Iris pigment epithelial cell (primary cell): Measurements from ENCODE around the gene HOXC11.
A peak's percentile ranks its signal among the peaks of the same experiment; 100 is the strongest.

Source experiments
- DNase-seq: peaks from one replicate; pipeline ENCODE4 v3.0.0-alpha.2; 2011; ENCODE audit warnings: low read depth

HOXC11 gene

DNA sequence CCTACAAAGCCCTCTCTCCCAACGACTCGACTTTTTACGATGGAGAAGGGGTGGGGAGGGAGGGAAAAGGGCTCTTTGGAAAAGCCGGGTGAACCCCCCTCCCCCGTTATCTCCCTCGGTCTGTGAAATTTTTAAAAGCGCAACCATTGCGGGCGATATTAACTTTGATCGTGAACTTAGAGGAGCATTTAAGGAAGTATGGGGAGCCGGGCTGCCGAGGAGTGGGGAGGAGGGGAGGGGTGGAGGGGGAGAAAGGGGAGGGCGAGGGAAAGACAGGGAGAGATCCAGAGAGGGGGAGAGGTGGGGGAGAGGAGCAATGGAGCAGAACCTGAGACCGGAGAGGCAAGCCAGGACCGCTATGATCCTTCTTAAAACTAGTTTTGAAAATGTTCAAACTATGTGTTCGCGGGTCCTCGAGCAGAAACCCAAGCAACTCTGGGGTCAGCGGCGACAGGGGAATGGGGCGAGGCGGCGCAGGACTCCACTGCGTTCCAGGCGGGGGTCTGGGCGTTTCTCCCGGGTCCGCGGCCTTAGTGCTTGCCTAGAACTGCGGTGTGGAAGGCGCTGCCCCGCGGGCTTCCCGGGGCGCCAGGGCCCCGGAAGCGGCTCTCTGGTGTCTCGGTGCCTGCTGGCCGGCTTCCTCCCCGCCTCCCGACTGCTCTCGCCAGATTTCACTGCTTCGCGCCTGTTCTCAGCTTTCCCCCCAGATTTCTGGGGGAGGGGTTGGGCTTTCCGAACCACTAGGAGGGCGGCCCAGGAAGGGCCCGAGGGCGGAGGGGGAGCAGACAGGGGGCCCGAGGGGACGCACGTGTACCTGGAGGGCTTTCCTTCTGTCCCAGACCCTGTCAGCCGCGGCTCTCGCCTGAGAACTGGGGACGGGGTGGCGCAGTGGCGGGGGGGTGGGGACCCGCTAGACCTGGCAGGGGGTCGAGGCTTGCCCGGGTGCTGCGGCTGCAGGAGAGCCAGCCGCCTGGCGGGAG, 1.4 kb downstream of the HOXC11 start, which contains the start of gene HOTAIR:
HOTAIR (minus strand) TSS at position 871 of the 980 bp plus-strand sequence.
- DNase-seq: no peak

DNA sequence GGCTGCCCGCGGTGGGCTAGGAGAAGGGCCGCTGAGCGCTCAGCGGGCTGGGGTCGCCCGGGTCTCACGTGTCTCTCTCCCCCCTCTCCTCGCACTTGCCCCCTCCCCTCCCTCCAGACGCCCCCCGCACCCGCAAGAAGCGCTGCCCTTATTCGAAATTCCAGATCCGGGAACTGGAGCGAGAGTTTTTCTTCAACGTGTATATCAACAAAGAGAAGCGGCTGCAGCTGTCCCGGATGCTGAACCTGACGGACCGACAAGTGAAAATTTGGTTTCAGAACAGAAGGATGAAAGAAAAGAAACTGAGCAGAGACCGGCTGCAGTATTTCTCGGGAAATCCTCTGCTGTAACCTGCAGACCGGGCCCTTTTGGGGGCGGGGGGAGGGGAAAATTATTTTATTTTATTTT, 2.1 kb downstream of the HOXC11 start:
- DNase-seq: no peak

GRCh38 chr12:53975479-53976152, 2.7 kb downstream of the HOXC11 start:
- DNase-seq: no peak

- no peak for DNase-seq
Observed at GRCh38 chr12:53976172-53976822, 3.4 kb downstream of the HOXC11 start.

GRCh38 chr12:53976823-53977595, 4.1 kb downstream of the HOXC11 start:
- no peak for DNase-seq

GRCh38 chr12:53977596-53978445, 4.9 kb downstream of the HOXC11 start:
- DNase-seq: no peak

DNA sequence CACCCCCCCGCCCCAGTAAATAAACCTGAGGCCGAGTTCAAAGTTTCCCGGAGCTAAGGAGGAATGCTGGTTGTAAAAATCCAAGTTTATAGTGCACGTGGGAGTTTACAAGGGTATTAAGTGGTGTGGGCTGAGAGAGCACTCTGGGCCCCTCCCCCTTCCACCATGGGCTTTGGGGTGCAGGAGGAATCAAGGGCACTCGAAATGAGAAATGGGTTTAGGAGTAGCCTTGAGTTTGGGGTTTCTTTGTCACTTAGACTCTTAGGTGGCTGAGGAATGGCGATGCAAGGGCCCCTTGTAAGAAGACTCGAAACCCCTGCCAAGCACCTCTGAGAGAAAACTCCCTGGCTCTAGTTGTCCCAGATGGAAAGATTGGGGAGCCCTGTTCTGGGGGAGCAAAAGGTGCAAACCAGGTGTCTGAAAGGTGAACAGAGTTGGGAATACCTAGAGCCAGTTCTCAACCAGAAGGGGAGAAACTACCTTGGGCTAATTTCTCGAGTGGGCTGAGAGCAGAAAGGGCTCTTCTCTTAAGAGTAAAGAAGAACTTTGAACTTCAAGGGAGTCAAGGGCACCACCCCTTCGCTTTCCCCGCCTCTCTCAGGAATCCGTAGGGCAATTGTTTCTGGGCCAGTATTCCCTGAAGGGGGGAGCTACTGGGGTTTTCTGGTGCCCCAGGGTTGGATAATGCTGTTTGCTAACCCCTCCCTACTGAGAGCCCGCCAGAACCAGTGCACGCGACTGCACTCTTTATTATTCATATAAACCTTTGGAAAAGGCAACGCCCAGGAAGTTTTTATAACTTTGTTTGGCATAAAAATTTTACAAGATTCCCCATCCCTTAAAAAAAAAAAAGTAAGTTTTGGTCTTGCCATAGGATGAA, 5.8 kb downstream of the HOXC11 start:
- no peak for DNase-seq

GRCh38 chr12:53980104-53980801, 7.3 kb downstream of the HOXC11 start:
- DNase-seq: no peak

DNA sequence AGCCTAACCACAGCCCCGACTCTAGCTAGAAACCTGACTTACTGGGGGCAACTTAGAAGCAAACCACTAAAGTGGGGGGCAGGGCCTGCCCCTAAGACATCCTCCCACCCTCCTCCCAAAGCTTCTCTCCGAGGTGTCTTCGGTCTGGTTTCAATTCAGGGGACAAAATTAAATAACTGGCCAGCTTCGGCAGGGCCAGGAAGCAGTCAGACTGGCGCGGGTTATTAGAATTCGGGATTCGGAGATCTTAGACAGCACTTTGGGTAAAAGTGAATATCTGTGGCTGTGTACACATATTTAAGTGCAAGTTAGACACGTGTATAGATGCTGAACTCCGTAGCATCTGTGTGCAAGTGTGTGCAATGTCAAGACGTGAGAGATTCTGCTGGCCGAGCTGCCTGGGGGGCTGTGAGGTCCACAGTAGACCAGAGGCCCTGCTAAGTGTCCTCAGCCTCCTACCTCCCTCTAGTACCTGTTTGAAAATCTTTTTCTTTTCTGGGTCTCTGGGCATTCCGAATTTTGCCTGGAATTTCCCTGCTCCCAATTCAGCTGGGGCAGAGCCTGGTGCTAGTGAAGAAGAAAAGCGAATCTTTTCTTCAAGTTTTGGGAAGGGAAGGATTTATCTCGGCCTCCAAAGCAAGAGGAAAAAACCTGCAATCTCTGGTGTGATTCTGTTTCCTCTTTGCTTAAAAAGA, 8.0 kb downstream of the HOXC11 start:
- no peak for DNase-seq

DNA sequence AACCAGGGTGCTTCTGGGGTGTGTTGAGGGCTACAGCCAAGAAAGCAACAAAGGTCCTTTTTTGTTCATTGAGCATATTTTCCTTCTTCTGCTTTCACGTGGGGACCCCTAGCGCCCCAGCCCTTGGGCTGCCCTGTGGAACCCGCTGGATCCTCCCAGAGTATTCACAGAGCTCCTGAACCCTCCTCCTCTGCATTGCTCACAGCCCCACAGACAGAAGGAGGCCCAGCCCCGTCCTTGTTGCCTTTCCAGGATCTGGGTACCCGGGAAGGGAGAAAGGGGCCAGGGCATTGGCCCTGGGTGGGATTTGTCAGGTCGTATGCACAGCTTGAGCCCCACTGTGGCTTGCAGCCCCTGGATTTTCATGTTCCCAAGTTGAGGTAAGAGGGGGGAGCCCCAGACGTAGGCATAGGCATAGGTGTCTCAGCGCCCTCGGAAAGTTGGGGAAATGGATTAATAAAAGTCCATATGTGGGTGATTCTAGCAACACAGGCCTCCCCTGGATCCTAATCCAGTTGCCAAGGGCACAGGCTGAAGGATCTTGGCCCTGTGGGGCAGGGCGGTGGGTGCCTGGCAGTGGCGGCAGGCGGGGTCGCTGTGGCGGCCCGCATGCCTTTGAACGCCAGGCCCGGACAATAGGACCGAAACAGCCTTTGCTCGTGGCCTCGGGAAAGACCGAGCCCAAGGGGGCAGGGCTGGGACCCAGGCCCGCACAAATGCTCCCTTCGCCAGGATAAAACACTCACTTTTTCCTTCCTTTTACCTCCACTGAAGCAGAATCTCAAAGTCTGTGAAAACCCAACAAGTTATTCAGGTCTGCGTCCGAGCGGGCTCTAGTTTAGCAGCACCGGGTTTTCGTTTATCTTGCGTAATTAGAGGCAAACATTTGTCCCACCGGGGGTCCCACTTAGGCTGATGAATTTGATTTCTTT, 9.0 kb downstream of the HOXC11 start:
- no peak for DNase-seq

DNA sequence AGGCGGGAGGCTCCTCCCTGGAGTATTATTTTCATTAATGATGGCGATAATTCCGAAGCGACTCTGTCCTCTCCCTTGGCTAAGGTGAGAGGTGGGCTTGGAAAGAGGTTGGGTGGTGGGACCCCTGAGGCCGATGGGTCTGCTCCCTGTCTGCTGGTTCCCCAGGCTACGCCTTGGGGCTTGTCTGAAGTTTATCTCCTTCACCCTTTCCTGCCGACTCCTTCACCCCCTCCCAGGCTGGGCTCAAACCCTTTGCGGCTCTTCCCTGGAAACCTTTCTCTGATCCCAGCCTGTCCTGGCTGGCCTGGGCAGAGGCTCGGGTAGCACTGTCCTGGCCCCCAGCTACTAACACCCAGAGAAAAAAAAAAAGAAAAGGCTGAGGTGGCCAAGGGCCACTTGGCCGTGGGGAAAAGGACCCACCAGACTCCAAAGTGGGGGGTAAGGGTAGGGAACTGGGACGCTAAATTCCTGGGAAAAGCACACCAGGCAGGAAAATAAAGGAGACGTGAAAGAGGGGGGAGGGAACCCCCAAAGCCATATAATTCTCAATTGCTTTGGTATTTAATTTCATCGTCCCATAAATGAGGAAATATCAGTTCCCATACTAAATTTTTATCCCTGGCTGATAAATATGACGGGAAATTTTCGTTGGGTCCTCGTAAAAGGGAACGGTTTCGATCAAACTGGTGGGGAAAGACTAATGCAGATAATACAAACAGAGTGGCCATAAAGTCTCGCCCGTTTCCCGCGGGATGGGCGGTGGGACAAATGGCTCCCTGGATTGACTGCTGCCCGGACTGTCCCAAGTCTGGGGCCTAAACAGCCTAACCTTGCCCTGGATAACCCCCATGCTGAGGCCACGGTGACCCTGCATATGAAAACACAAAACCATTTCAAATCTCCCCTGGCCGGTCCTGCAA, 10.0 kb downstream of the HOXC11 start:
- no peak for DNase-seq

GRCh38 chr12:53983568-53983949, 10.6 kb downstream of the HOXC11 start:
- DNase-seq: no peak

DNA sequence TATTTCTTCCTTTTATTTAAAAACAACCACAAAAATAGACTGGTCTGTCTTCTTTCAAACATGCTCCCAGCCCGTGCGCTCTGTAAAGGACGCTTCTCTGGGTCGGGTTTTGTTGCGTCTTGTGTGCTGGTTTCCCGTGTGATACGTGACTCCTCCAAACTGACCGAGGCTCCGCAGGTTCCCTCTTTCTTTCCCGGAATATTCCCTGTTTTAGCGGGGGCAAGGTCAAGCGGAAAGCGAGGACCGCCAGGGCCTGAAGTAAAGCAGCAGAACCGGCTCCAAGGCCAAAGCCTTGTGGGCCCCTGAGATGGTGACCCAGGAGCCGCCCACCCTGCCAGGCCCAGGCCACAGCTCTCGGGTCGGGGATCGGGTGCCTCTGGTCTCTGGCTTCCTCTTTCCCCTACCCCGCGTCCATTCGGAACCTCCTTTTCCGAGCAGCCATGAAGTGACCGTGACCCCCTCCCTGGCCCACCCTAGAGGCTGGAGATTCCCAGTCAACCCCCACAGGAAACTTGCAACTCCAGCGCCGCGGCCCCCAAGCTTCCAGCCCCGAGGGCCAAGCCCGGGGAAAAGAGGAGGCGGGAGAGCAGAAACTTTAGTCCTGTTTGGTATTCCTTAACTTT, 11.1 kb downstream of the HOXC11 start:
- no peak for DNase-seq

- DNase-seq: peak; percentile 56
Observed at GRCh38 chr12:53984901-53985691, 12.2 kb downstream of the HOXC11 start, which contains the start of gene HOXC10. Gene HOXC10 (plus strand): TSS chr12:53985146. CDS start chr12:53985260, 114 bp downstream.

- no peak for DNase-seq
Observed at GRCh38 chr12:53985692-53985993, 12.7 kb downstream of the HOXC11 start.
